Fibroblast of skin of right biceps (primary cell): ENCODE data around the gene RBM4.

Experiments
- DNase-seq: peaks from one replicate; pipeline ENCODE4 v3.0.0-alpha.2; 2013

The RBM4 gene

DNA sequence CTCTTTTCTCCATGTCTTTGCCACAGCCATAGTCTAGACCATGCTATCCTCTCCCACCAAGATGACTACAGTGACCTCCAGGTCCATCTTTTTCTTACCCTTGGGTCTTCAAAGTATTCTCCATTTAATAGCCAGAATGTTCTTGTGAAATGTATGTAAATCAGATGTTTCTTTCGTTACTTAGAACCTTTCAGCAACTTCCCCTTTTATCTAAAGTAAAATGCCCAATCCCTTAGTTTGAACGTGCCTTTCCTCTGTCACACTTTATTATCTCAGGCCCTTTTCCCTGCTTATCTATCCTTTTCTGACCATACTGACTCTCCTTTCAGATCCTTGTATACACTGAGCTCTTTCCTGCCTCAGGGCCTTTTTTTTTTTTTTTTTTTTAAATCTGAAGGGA is 21.3 kb downstream of the RBM4 start:
- no peak for DNase-seq

DNA sequence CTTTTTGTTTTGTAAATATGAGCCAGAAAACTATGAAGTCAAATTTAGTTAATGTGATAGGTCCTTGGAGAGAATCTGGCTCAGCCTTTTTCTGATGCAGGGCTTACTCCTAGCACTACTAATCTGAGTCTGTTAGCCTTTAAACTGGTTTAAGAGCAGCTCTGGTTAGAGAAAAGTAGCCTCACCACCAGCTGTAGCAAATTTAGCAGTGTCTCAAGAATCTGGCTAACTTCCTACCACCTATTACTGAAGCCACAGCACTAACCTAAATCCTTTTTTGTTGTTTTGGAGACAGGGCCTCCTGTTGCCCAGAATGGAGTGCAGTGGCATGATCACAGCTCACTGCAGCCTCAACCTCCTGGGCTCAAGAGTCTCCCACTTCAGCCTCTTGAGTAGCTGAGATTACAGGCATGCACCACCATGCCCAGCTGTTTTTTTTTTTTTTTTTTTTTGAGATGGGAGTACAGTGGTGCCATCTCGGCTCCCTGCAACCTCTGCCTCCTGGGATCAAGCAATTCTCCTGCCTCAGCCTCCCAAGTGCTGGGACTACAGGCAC is 25.3 kb downstream of the RBM4 start:
- DNase-seq, result no peak

DNA sequence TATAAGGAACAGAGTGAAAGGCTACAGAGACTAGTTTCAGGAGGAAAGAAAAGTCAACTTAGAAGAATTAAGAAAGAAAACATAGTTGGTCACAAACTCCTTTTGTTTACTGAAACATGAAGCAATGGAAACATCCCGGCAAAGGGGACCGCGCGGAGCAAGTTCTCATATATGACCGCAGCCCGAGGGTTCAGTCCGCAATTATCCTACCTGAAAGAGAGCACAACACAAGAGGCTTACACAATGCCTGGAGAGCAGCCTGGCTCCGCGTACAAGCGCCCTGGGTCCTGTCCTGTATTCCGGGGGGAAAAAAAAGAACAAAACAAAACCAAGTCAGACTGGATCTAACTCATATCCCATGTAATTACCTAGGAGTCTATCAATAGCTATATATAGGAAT is 26.9 kb downstream of the RBM4 start:
- no peak for DNase-seq

DNA sequence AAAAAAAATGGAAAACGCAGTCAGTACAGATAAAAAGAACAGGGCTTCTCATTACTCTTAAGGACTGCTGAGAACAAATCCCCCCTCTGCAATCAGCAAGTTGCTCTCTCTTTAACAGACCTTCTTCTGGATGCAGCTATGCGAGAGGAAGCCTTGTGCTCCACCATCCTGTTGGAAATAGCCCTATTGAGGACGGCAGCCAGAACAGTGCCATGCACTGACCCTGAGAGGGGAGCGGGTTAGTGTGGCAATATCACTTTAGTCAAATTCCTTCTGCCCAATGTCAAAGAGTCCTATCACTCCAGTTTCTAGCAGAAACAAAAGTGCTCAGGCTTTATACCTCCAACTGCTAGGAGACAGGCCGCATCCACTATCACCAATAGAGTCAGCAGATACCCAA is 32.3 kb downstream of the RBM4 start:
- no peak for DNase-seq

DNA sequence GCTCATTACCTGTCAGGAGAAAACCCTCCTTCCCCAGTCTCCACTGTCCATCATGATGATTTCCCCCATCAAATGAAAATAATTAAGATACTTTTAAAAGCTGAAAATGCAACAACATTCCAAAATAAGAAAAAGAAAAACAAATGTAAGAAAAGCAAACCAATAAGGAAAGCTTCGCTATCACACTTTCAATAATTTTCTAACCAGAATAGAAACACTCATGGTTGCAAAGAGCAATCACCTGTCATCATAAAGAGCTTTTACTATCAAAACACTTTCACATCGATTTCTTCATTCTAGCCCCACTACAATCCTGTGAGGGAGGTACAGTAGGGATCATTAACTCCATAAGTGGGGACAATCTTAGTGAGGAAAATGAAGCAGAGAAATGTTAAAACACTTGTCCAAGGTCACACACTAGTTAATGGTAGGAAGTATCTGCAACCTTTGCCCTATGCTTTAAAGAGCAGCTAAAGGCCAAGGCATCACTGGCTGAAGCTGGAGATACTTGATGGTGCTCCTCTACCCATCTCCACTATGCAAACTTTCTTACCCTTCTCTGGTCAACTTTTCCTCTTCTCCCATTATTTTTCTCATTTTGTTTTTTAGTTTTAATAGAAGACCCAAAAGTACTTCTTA is 36.6 kb downstream of the RBM4 start:
- DNase-seq, result no peak

DNA sequence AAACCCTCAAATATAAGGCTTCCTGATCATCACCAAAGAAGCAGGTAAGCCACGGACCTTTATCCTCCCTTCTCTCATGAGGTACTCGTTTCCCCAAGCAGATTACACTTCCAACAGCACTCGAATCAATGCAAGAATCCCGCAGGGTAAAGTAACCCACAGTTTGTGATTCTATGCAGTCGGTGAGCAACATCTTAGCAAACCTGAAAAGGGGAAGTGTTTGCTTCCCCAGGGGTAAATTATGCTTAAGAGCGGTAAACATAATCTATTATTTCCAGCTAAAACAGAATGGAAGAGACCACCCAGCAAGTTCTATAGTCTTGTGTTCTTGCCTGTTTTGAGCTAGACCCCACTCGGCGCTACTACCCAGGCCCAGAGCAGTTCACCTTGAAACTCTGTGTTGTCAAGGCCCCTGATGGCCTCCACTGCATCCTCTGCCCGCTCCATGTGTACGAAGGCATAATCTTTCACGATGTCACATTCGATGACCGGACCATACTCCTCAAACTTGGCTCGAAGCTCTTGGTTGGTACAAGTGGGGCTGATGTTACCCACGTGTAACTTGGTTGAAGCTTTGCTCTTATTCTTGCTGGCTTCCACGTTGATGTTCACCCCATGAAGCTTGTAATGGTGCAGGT is 37.9 kb downstream of the RBM4 start:
- DNase-seq, result no peak

DNA sequence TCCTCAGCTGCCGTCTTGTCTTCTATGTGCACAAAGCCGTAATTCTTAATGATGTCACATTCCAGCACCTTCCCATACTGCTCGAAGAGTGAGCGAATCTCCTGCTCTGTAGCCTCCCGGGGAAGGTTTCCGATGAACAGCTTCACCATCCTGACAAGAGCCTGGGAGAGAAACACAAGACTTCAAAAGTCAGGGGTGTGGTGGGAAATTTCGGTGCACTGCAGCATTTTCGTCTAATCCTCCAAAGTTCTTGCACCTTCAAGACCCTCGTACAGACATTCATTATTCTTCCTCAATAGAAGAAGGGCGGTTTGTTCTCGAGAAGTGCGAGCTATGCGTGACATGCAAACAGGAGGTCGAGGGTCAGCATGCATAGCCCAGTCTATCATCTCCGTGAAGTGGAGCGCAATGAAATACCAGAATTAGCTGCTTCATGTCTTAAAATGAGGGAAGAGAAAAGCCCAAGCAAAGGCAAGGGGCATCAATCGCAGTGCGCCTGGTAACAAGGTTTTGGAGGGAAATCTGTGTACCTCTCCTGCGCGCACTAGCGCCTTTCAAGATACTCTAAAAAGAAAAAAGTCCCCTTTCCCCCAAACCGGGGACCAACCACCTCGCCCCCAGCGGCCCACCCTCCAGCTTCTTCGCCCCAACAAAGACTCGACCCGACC is 38.6 kb downstream of the RBM4 start:
- DNase-seq, result no peak

DNA sequence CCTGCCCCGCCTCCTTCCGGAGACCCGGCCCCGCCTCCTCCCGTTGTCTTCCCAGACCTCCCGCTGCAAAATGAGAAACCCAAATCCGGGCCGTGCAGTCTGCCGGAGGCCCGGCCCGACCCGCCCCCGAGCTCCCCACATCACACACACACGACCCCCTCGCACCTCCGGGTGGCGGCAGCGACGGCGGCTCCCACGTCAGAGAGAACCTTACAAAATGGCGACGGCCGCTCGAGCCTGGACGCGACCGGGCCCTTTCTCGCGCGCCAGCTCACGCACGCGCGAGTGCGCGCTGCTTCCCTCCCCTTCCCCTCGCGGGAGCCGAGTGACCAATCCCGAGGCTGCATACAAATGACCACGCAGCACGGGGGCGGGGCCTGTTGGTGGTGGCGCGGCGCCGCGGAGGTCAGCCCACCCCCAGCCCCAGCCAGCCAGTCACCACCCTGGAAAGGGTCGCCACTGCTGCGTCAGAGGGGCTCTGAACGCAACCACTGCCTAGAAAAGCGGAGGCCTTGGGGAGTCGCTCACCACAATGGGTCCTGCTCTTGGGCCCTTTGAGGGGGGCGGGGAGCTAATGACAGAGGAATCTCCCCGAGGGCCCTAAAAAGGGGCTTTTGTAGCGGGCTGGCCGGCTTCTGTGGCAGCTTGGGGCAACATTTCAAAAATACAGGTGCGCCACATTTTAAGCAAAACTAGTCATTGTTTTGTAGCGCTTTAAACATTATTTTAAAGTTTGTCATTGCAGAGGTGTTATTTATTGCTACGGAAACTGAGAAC is 39.3 kb downstream of the RBM4 start, which contains the start of gene RBM4B:
Gene RBM4B, minus strand, starts transcription at position 289 of the 777 bp plus-strand sequence. CDS start 808 bp downstream, outside the sequence.
- peak; percentile 95 for DNase-seq

DNA sequence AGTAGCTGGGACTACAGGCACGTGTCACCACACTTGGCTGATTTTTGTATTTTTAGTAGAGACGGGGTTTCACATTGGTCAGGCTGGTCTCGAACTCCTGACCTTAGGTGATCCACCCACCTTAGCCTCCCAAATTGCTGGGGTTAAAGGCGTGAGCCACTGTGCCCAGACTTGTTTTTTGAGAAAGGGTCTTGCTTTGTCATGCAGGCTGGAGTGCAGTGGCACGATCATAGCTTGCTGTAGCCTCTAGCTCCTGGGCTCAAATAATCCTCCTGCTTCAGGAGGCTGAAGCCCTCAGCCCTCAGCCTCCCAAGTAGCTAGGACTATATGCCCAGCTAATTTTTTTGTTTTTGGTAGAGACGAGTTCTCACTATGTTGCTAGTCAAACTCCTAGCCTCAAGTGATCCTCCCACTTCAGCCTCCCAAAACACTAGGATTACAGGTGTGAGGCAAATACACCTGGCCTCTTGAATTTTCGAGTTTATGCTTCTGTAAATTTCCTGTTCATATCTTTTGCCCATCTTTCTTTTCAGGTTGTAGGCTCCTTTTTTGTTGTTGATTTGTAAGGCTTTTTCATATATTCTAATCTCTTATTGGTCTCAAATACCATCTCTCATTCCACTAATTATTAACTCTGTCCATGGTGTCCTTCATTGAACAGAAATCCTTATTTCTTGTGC is 42.6 kb downstream of the RBM4 start:
- DNase-seq, result no peak

DNA sequence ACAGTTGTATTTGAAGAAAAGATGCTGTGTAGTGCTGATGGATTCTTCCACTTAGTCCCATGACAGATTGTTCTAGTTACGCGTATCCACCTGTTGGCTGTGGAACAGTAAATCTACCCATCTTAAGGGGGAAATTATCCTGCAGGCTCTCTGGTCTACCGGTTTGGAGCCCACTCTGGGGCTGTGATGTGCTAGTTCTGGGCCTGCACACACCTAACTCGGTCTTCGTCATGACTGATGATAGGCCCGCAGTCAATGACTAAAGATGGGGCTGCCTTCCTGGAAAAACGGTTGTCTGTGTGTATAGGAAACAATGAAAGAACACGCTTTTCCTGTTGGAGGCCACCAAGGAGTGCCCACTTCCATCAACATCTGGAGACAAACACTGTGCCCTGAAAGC is 45.4 kb downstream of the RBM4 start:
- DNase-seq, result no peak

DNA sequence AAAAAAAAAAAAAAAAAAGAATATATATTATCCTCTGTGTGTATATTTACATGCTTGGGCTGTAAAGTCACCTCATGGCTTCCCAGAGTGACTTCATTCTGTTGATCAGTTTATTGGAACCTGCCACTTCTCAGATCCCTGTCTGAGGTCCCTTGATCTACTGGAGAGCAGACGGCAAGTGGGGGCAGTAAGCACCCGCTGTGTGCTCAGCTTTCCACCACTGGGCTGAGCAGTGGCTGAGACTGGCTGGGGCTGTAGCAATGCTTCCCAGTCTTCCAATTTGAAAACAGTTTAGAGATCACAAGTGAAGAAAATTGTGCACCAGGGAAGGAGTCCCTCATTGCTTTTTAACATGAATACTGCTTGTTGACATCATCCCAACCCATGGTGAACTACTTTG is 46.1 kb downstream of the RBM4 start:
- no peak for DNase-seq

DNA sequence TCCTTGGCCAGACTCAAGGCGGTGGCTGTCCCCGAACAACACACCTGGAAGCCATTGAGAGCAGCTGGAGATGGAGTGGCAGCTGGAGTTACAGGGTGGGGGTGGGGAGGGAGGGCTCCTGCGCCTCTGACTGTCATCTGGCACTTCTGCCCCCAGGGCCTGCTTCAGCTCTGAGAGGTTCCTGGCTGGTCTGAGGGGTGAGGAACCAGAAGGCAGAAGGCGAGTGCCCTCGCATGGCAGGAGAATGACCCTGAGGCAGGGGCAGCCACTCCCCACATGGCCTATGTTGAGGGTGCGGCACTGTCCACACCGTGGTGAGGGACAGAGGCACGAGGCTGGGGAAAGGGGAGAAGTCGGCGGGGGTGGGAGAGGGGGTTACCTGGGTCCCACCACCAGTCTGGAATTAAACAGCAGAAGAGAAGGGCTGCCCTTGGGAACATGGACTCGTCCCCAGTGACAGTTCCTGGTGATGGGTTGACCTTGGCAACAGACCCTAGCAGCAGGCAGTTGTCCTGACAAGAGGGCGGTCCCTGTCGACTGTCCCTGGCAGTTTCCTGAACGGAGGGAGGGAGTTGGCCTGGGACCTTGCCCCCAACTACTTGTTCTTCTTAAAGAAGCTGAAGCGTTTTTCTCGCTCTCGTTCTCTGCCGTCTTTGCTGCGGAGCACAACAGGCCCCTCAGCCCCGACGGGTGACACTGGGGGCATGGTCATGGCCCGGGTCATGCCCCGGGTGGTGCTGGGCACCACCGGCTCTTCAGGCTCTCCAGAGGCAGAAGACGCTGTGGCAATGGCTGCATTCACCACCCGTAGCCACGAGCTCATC is 47.0 kb downstream of the RBM4 start:
- DNase-seq, result no peak

DNA sequence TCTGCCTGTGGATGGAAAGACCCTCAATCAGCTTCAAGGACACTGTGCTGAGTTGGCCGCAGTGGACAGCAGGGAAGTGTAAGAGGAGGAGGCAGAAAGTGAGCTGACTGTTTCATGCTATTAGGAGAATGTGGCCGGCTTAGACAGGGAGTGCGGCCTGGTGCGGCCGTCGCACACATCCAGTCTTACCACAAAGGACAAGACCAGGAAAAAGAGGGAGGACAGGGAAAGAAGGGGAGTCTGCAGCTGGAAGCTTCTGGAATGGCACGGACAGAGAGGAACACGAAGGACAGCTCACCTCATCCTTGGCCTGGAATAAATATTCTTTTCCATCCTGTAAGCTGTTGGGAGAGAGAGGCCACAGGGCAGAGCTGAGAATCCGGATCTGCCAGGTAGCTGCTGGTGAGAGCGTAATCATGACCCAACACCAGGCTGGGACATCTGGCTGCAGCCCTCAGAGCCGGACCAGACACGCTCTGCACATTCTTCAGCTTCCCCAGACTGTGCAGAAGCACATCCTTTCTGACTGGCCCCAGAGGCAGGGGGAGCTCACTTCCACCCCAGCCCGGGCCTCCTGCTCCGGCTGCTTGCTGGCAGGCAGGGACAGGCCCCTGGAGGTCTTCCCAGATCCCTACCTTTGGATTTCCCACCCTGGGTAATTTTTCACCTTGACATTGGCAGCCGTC is 47.7 kb downstream of the RBM4 start:
- no peak for DNase-seq

DNA sequence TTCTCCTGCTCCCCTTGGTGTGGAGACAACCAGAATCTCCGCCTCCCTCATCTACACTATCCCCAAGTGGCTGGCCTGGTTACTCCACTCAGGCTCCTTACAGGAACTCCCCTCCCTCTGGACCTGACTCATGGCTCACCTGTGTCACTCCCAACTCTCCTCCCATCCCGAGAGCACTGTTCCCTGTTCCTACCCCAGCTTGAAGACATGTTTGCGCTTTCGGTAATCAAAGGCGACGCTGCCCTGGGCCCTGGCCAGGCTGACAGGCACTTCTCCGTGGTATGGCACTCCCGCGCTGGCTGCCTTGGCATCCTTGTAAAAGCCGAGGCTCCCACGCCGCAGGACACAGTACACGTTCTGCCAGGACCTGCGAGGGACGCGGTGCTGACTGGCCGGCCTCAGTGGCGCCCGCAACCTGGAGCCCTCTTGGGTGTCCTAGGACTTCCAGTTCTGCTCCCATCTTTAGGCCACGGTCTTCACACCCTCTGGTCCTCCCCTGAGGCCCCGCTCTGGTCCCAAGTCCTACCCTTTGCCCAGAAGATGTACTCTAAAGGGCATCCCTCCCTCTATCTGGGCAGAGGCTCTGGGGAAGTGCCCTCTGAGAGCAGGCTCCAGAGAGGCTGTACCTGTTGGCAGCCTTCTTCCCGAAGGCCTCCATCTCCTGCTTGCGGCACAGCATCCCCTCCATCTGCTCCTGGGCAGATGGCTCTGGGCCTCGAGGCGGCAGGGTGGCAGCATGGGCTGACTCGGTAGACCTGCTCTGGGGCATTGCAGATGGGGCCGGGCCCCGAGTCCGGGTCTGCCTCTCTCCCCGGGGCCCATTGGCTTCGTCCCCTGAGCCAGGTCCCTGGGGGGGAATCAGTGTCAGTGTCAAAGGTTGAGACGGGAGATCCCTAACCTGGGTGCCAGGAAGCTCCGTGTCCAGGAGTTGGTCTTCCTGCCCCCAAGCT is 48.6 kb downstream of the RBM4 start:
- no peak for DNase-seq

DNA sequence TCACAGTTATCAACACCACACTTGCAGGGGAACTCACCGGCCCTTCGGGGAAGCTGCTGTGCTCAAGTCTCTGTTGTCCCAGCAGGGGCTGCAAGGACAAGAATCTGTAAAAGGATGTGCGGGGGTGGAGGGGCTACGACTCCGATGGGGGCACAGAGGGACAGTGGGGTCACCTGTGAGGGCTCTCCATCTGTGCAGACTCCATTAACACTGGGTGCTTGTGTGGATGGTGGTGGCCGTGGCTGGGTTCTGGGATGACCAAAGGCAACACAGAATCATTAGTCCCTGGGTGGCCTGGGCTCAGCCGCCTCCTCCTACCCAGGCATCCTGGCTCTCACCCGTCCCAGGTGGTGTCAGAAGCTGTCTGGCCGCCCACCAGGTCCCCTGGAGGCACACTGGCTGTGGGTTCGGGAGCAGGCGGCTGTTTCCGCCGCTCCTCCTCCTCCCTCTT is 49.4 kb downstream of the RBM4 start:
- DNase-seq, result no peak

DNA sequence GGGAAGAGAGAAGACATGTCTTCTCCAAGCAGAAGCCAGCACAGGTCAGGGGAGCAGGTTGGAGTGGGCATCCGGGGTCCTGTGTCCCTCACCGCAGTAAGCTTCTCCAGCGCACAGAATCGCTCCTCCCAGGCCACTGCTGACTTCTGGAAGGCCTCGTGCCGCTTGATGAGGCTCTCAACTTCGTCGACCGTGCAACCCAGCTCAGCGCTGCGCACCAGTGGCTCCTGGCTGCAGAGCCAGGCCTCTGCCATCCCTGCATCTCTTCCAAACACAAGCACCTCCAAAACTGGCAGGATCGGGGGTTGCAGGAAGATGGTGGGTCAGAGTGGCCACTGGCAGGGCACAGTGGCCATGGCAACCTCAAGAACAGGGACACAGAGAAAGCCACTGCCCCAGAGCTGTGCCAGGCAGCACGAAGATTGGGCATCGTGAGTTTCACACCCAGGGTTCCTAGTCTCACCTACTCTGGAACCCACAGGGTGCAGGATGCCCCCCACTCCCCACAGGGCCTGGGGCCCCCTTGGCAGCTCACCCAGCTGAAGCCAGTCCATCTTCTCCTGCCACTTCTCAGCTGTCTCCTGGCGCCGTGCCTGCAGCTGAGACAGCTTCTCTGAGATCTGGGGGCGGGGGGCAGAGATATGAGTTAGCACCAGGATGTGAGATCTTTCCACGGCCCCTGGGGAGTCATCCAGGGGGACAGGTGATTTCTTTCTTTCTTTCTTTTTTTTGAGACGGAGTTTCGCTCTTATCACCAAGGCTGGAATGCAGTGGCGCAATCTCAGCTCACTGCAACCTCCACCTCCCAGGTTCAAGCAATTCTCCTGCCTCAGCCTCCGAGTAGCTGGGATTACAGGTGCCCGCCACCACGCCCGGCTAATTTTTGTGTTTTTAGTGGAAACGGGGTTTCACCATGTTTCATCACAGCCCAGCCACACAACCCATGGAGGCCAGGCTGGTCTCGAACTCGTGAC is 50.3 kb downstream of the RBM4 start:
- DNase-seq, result no peak

DNA sequence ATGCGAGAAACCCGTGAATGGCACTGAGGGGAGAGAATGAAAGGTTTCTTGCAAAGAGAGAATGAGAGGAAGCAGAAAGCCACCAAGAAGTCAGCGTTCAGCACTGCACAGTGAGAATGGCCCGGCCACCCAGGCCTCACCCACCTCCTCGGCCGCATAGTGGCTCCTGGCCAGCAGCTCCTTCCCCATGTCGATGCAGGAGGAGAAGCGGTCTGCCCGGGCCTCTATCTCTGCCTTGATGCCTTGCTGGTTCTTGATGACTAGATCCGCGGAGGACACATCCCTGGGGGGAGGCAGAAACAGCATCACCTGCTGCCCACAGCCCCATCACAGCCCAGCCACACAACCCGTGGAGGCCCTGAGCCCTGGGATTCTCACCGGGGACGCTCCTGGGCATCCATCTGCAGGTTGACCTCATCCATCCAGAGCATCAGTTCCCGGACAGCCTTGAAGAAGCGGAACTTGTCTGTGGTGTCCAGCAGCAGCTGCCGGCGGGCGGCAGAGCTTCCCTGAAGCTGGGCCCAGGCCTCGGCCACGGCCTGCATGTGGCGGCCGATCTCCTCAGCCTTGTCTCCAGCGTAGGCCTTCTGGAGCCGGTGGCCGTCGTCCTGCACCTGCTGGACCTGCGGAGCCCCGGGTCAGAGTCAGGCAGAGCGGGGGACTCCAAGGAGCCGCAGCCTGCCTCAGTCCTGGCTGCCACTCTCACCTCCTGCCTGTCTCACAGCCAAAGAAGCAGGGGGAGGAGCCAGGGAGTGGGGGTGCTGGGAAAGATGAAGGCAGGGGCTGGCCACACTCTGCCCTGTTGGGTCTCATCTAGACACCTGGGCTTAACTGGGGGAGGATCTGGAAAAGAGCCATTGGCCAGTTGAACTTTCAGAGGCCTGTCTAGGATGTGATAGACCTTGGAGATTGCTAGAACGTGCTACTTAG is 51.4 kb downstream of the RBM4 start:
- no peak for DNase-seq
